A673 (cell line): ENCODE results near the gene FAM20B.

Experiments
- CTCF ChIP-seq: fragments of 300-800, 200-600 bp; sonication (generic); conservative IDR thresholded peaks from 2 replicates; pipeline ENCODE4 v1.5.1; 2017; ENCODE audit warnings: low read depth, mild to moderate bottlenecking, antibody characterized with exemption, low read length, moderate library complexity, mixed read lengths
- EZH2 ChIP-seq: fragments of 200-600 bp; sonication (generic); IDR thresholded peaks from 2 replicates; pipeline ENCODE4 v1.6.1; 2017; ENCODE audit warnings: borderline replicate concordance, low read depth, mild to moderate bottlenecking, mixed read lengths, antibody characterized with exemption, low read length; ENCODE audit not compliant: poor library complexity, severe bottlenecking

- no peak for TF ChIP-seq CTCF
- no peak for TF ChIP-seq EZH2
These were observed 79.0 kb downstream of the FAM20B start for GRCh38 chr1:179104611-179105250.
